ENCODE data around the gene FAM163B.
A peak's percentile ranks its signal among the peaks of the same experiment; 100 is the strongest.

Gene FAM163B

DNA sequence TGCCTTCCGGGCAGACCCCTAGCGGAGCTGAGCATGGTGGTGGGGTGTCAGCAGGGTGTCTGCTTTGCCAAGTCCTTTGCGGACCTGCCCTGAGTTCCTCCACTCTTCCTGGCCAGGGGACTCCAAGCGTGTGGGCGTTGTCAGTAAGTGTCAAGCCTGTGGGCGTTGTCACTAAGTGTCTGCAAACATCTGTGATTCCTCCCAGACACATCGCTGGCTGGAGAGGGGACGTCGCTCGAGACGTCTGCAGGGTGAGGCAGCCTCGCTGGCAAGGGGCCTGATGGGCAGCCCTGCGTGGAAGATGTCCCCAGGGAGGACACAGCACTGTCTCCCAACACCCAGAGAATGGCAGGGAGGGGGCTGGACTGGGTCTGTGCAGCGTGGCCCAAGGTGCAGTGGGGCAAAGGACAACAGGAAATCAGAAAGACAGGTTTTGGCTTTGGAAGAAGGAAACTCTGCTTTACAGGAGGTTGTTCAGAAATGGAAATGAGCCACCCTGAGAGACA is 45.8 kb downstream of the FAM163B start:
- no peaks in the 10 kb centered on the region for H4K20me1 ChIP-seq
- H3K9me3 ChIP-seq: no peaks in the 10 kb centered on the region
- H3K27ac ChIP-seq: peak overlapping the region; percentile 46; the same call in 1 of the 2 replicates
- peaks cover 6% of the 10 kb centered on the region; the same call in 1 of the 2 replicates for H3K27me3 ChIP-seq
- H3K9ac ChIP-seq: no peak overlapping the region
- H3K4me3 ChIP-seq: no peak overlapping the region
- TF ChIP-seq Cebpa-rat (IDR thresholded peaks at IDR 0.05): no peak
- peak overlapping the region; percentile 76 for H3K4me2 ChIP-seq
- no peaks in the 10 kb centered on the region for H3K36me3 ChIP-seq
- H3K4me1 ChIP-seq: peaks cover 79% of the 10 kb centered on the region

DNA sequence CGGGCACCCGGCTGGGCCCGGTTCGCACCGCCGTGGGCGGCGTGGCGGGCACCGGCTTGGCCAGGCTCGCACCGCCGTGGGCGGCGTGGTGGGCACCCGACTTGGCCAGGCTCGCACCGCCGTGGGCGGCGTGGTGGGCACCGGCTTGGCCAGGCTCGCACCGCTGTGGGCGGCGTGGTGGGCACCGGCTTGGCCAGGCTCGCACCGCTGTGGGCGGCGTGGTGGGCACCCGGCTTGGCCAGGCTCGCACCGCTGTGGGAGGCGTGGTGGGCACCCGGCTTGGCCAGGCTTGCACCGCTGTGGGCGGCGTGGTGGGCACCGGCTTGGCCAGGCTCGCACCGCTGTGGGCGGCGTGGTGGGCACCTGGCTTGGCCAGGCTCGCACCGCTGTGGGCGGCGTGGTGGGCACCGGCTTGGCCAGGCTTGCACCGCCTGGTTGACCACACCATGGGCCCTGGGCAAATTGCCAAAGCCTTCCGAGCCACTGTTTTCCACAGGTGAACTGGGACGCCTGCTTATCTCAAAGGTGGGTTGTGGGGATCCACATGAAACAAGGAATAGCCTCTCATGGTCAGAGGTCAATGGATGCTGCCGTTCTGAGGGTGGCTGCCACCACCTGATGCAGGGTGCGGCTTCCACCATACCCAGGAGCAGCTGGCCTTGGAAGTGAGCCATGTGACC is 46.4 kb downstream of the FAM163B start:
- peak overlapping the region; percentile 76 for H3K4me2 ChIP-seq
- H4K20me1 ChIP-seq: no peaks in the 10 kb centered on the region
- H3K4me1 ChIP-seq: peaks cover 79% of the 10 kb centered on the region
- H3K36me3 ChIP-seq: no peaks in the 10 kb centered on the region
- TF ChIP-seq Cebpa-rat (IDR thresholded peaks at IDR 0.05): no peak
- H3K4me3 ChIP-seq: no peak overlapping the region
- no peak overlapping the region for H3K9ac ChIP-seq
- peak overlapping the region; percentile 46; the same call in 1 of the 2 replicates for H3K27ac ChIP-seq
- H3K27me3 ChIP-seq: peaks cover under 1% of the 10 kb centered on the region; the same call in 1 of the 2 replicates
- no peaks in the 10 kb centered on the region for H3K9me3 ChIP-seq

DNA sequence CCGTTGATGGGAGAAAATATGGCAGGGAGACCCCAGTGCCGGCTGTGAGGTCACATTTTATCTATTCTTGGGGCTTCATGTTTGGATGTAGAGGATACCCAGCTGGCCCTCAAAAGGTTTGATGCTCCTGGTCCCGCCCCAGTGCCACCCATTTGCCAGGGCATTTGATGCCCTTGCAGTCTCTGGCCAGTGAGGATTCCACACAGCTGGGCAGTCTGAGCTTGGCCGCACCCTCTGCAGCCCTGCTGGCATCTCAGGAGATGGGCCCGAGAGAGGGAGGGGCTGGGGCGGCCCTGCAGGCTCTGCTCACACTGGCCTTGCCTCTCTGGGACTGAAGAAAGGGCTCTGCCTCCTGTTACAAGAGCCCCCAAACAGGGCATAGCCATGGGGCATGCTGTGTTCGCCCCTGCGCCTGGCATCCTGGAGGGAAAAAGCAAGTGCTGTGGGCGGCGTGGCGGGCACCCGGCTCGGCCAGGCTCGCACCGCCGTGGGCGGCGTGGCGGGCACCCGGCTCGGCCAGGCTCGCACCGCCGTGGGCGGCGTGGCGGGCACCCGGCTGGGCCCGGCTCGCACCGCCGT is 47.1 kb downstream of the FAM163B start:
- no peak overlapping the region for H3K4me3 ChIP-seq
- peak overlapping the region; percentile 97 for H3K27ac ChIP-seq
- no peaks in the 10 kb centered on the region for H3K27me3 ChIP-seq
- H3K36me3 ChIP-seq: no peaks in the 10 kb centered on the region
- H4K20me1 ChIP-seq: no peaks in the 10 kb centered on the region
- H3K9ac ChIP-seq: no peak overlapping the region
- H3K4me2 ChIP-seq: peak overlapping the region; percentile 96
- TF ChIP-seq Cebpa-rat (IDR thresholded peaks at IDR 0.05): no peak
- H3K4me1 ChIP-seq: peaks cover 79% of the 10 kb centered on the region
- H3K9me3 ChIP-seq: no peaks in the 10 kb centered on the region

DNA sequence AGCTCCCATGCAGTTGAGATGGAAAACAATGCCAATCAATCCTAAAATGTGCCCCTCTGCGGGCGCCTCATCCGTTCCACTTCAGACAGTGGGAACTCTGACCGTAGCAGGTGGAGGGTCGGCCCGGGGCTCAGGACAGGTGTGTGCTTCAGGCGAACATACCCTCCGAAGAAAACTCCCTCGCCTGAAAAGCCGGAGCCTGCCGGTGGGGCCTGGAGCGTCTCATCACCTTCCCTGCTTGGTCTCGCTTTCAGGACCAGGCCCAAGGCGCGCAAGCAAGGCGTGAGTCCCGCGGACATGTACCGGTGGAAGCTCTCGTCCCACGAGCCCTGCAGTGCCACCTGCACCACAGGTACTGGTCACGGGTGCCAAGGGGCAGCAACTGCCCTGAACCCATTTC is 48.2 kb downstream of the FAM163B start:
- Histone ChIP-seq H3K9ac (no peak overlapping the region), H3K36me3 (no peaks in the 10 kb centered on the region), H3K4me1 (peaks cover 87% of the 10 kb centered on the region)

DNA sequence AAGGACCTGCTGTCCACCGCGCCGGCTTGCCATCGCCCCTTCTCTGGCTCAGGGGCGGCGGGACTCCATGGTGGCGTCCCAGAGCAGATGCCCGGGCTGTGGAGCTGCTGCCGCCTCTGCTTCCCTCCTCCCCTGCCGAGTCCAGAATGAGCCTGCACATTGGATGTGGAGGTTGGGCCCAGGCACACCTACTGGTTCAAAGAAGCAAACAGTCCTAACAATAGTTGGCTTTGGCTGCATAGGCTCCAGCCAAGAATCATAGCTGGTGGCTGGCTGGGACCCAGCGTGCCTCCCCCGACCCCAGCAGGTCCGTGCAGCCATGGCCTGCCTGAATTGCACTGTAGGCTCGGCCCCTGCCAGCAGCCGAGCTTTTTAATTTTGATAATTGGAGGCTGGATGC is 48.9 kb downstream of the FAM163B start:
- Histone ChIP-seq H3K36me3 (no peaks in the 10 kb centered on the region), H3K4me3 (no peak overlapping the region), H4K20me1 (no peaks in the 10 kb centered on the region), H3K27ac (peak overlapping the region; percentile 97), H3K4me2 (peak overlapping the region; percentile 96), H3K9me3 (no peaks in the 10 kb centered on the region), H3K27me3 (no peaks in the 10 kb centered on the region), H3K4me1 (peaks cover 87% of the 10 kb centered on the region), H3K9ac (no peak overlapping the region)
- no peak for TF ChIP-seq Cebpa-rat (IDR thresholded peaks at IDR 0.05)

More for the DNA sequence above, 48.2 kb downstream of the FAM163B start:
- peak overlapping the region; percentile 97 for H3K27ac ChIP-seq
- no peak overlapping the region for H3K4me3 ChIP-seq
- H3K9me3 ChIP-seq: no peaks in the 10 kb centered on the region
- peak overlapping the region; percentile 96 for H3K4me2 ChIP-seq
- H3K27me3 ChIP-seq: no peaks in the 10 kb centered on the region
- no peak for TF ChIP-seq Cebpa-rat (IDR thresholded peaks at IDR 0.05)
- H4K20me1 ChIP-seq: no peaks in the 10 kb centered on the region

DNA sequence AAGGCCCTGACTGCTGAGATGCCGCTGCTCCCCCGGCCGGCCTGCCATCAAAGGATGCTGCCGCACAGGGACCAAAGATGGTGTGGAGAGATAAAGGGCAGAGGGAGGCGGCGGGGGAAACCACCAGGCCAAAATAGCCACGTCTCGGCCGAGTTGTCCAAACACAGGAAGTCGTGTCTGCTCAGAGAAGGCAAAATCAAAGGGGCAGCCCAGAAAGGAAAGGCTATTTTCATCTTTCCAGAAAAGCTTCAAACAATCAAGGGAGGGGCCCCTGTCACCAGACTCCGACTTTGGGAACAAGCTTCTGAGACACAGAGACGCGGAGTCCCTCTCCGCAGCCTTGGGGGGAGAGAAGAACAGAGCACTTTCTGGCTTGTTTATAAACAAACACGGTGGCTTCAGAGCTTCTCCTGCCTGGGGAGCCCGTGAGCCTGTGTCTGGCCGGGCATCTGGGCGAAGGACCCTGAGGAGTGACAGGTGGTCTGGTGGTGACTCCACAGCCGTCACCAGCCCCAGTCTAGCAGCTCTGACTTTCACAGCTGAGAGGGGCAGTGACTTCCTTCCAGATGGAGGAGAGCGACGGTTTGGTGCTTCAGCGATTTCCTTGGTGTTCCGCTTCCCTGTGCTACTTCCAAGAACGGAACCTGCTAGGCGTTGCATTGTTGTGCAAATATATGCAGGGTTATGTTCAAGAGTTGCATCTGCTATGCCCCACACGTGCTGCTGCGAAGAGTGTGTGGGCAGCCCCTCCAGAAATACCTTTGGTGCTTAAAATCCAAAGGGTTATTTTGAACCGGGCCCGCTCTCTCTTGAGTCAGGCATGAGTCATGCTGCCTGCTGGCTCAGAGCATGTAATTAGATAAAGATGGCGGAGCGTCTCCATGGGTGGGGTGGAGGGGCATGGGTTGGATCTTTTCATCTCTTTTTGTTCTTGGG is 50.7 kb downstream of the FAM163B start:
- H3K9ac ChIP-seq: peak overlapping the region; percentile 74
- peak overlapping the region; percentile 97 for H3K27ac ChIP-seq

DNA sequence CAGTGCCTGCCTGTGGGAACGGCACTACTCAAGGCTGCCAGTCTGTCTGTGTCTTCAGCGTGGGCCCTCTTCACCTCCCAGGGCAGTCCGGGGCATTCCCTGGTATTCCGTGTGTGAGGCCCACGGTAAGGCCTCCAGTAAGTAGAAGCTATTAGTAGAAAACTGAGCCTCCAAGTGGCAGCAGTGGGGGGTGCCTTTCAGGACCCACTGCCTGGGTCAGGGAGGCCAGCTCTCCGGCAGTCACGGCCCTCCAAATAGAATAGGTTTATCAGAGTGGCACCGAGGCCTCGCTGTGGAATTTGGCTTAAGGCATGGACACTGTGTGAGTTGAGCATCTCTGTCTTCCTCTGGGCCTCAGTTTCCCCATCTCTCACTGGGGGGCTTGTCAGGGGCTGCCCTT is 51.6 kb downstream of the FAM163B start:
- Histone ChIP-seq H3K4me2 (peak overlapping the region; percentile 96), H4K20me1 (no peaks in the 10 kb centered on the region), H3K36me3 (no peaks in the 10 kb centered on the region), H3K4me1 (peaks cover 87% of the 10 kb centered on the region), H3K9me3 (no peaks in the 10 kb centered on the region), H3K27me3 (no peaks in the 10 kb centered on the region), H3K4me3 (peak overlapping the region; percentile 21), H3K27ac (peak overlapping the region; percentile 97), H3K9ac (peak overlapping the region; percentile 74)
- TF ChIP-seq Cebpa-rat (IDR thresholded peaks at IDR 0.05): no peak

More for the DNA sequence above, 50.7 kb downstream of the FAM163B start:
- peak overlapping the region; percentile 21 for H3K4me3 ChIP-seq
- peaks cover 95% of the 10 kb centered on the region for H3K4me1 ChIP-seq
- no peaks in the 10 kb centered on the region for H3K36me3 ChIP-seq
- peak overlapping the region; percentile 96 for H3K4me2 ChIP-seq
- no peaks in the 10 kb centered on the region for H4K20me1 ChIP-seq
- no peaks in the 10 kb centered on the region for H3K9me3 ChIP-seq
- TF ChIP-seq Cebpa-rat (IDR thresholded peaks at IDR 0.05): peak; percentile 98
- H3K27me3 ChIP-seq: no peaks in the 10 kb centered on the region

DNA sequence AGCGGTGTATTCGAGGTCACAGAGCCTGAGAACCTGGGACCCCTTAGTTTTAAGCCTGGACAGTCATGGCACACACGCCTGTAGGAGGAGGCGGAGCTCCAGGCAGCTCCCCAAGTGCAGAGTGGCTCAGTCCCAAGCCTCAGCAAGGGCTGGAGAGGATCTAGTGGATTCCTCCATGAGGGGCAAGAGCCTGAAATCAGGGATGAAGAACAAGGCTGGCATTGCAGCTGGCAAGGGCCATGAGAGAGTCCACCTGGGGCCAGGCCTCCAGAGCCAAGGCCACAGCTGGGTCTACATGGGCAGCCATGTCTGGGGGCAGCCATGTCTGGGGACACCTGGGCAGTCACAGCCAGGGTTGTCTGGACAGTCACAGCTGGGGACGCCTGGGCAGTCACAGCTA is 52.8 kb downstream of the FAM163B start:
- peak overlapping the region; percentile 97 for H3K27ac ChIP-seq
- peak overlapping the region; percentile 21; the same call in 1 of the 2 replicates for H3K4me3 ChIP-seq

DNA sequence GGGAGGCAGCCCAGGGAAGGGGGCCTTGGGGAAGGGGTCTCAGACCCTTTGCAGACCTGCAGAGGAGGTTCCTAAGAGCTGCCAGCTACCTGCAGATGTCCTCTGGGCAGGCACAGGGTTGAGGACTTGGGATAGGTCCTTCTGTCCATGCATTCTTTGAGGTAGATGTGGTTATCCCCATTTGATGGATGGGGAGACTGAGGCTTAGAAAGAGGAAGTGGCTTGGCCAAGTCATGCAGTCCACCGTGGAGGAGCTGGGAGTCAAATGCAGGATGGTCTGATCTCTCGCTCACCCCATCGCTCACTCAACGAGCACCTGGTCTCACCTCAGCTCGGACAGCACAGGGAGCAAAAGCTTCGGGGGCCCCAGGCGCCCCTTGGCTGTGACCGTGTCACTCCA is 54.5 kb downstream of the FAM163B start:
- Histone ChIP-seq H3K36me3 (no peaks in the 10 kb centered on the region), H3K27me3 (no peaks in the 10 kb centered on the region), H3K4me3 (no peak overlapping the region), H4K20me1 (no peaks in the 10 kb centered on the region), H3K4me1 (peaks cover 73% of the 10 kb centered on the region), H3K4me2 (peak overlapping the region; percentile 96), H3K9me3 (no peaks in the 10 kb centered on the region), H3K9ac (no peak overlapping the region), H3K27ac (peak overlapping the region; percentile 46)
- TF ChIP-seq Cebpa-rat (IDR thresholded peaks at IDR 0.05): no peak

More for the DNA sequence above, 52.8 kb downstream of the FAM163B start:
- Histone ChIP-seq H3K4me2 (peak overlapping the region; percentile 96), H3K27me3 (no peaks in the 10 kb centered on the region), H3K9ac (peak overlapping the region; percentile 74), H3K9me3 (no peaks in the 10 kb centered on the region), H3K4me1 (peaks cover 77% of the 10 kb centered on the region), H3K36me3 (no peaks in the 10 kb centered on the region), H4K20me1 (no peaks in the 10 kb centered on the region)
- no peak for TF ChIP-seq Cebpa-rat (IDR thresholded peaks at IDR 0.05)

All from BLaER1 (cell line).